Measurements from ENCODE around the gene NMS. TPM values are rescaled to one million over a fixed set of nuclear protein-coding genes. Genes with fewer than 3 reads are reported as not detected.

Gene NMS
- total and polyA plus RNA-seq, 2 of the 13 experiments (the other 11 are each of a cell fraction or from before 2014, with no cell fraction given) = not detected

GRCh38 chr2:100494712-100495111 lies 24.4 kb downstream of the NMS start:
- TF ChIP-seq TFAP4 (IDR thresholded peaks at IDR 0.05; ENCODE audit: borderline replicate concordance, low read depth) (no peak), ZNF780A (CRISPR knock-in tag; IDR thresholded peaks at IDR 0.05) (no peak), KMT2A (CRISPR knock-in tag; IDR thresholded peaks at IDR 0.05) (no peak), KLF15 (CRISPR knock-in tag; IDR thresholded peaks at IDR 0.05; ENCODE audit: borderline replicate concordance) (no peak), SP140L (CRISPR knock-in tag; IDR thresholded peaks at IDR 0.05; ENCODE audit: borderline replicate concordance) (no peak), ZNF34 (CRISPR knock-in tag; IDR thresholded peaks at IDR 0.05; ENCODE audit: borderline replicate concordance) (no peak)
- 27% methylated on average over 6 of the region's 6 CpGs for WGBS (ENCODE audit: low lambda C conversion rate)
- H3K4me2 ChIP-seq (ENCODE audit: low read depth, low read length) = no peak overlapping the region
- H2AFZ ChIP-seq (ENCODE audit: low read length) = no peak overlapping the region
- peaks cover 0 to 5% of the 10 kb centered on the region in 2 experiments; a peak in 3 of 5 replicates for H3K27me3 ChIP-seq (ENCODE audit: control insufficient read depth in 1 of 2, insufficient read depth in 2 of 2, low read length in 2 of 2)
- no peak overlapping the region for H3K9ac ChIP-seq (ENCODE audit: insufficient read depth, low read depth, low read length)
- ATAC-seq (no peak), DNase-seq (ENCODE audit: low spot score) (no peak), FAIRE-seq (no peak)
- in situ Hi-C loops (cut with HindIII; ENCODE audit: extremely low pct_ligation_motif_present, low pct_unique_long_range_greater_than_20kb) (no loop called here), intact Hi-C loops (cut with micrococcal nuclease; ENCODE audit: unreplicated experiment) (no loop called here)
- BruUV-seq (replicated peaks) = no TSS peak
- H3K79me2 ChIP-seq (ENCODE audit: insufficient read depth, low read length) = no peaks in the 10 kb centered on the region
- H3K9me3 ChIP-seq (ENCODE audit: low read length) = no peaks in the 10 kb centered on the region
- H3K4me1 ChIP-seq (ENCODE audit: insufficient read depth, low read length) = no peaks in the 10 kb centered on the region
- no peak overlapping the region for H3K4me3 ChIP-seq (replicated peaks in 1 of 3; ENCODE audit: insufficient read depth in 1 of 3, low read depth in 2 of 3, low read length in 3 of 3)
- H3K27ac ChIP-seq (ENCODE audit: extremely low read length, insufficient read depth, low read length) = no peak overlapping the region
- no peaks in the 10 kb centered on the region for H4K20me1 ChIP-seq (ENCODE audit: insufficient read depth, low read length)
- H3K36me3 ChIP-seq (replicated peaks in 1 of 2; ENCODE audit: control insufficient read depth in 1 of 2, insufficient read depth in 2 of 2, low read length in 2 of 2) = no peaks in the 10 kb centered on the region
- ChIA-PET CTCF (ENCODE audit: low intra/inter-chr PET ratio, low total read pairs) (no interaction called here), POLR2A (no interaction called here)

GRCh38 chr2:100502782-100503181 lies 32.5 kb downstream of the NMS start:
- Histone ChIP-seq H3K4me2 (ENCODE audit: low read depth, low read length) (no peak overlapping the region), H3K27me3 (ENCODE audit: control insufficient read depth in 1 of 2, insufficient read depth in 2 of 2, low read length in 2 of 2) (no peaks in the 10 kb centered on the region; a peak in 1 of 5 replicates), H3K27ac (ENCODE audit: extremely low read length, insufficient read depth, low read length) (no peak overlapping the region), H2AFZ (ENCODE audit: low read length) (no peak overlapping the region), H3K4me1 (ENCODE audit: insufficient read depth, low read length) (no peaks in the 10 kb centered on the region), H3K79me2 (ENCODE audit: insufficient read depth, low read length) (no peaks in the 10 kb centered on the region), H3K9me3 (ENCODE audit: low read length) (peaks cover 5% of the 10 kb centered on the region; the same call in 1 of the 2 replicates), H3K4me3 (replicated peaks in 1 of 3; ENCODE audit: insufficient read depth in 1 of 3, low read depth in 2 of 3, low read length in 3 of 3) (no peak overlapping the region), H3K9ac (ENCODE audit: insufficient read depth, low read depth, low read length) (no peak overlapping the region), H4K20me1 (ENCODE audit: insufficient read depth, low read length) (no peaks in the 10 kb centered on the region), H3K36me3 (replicated peaks in 1 of 2; ENCODE audit: control insufficient read depth in 1 of 2, insufficient read depth in 2 of 2, low read length in 2 of 2) (no peaks in the 10 kb centered on the region)
- no TSS peak for BruUV-seq (replicated peaks)
- TF ChIP-seq ZNF317 (CRISPR knock-in tag; IDR thresholded peaks at IDR 0.05) (peak; percentile 90), ZNF687 (CRISPR knock-in tag; IDR thresholded peaks at IDR 0.05) (no peak), MAFG (CRISPR knock-in tag; IDR thresholded peaks at IDR 0.05) (no peak), NFKB2 (CRISPR knock-in tag; IDR thresholded peaks at IDR 0.05; ENCODE audit: borderline replicate concordance) (no peak), ZNF337 (CRISPR knock-in tag; IDR thresholded peaks at IDR 0.05; ENCODE audit: borderline replicate concordance, low read depth) (no peak), FOXA1 (IDR thresholded peaks at IDR 0.05) (no peak), FOXA1 (CRISPR knock-in tag; IDR thresholded peaks at IDR 0.05) (no peak)
- FAIRE-seq = no peak
- CTCF ChIA-PET (ENCODE audit: low intra/inter-chr PET ratio, low total read pairs) = no interaction called here
- intact Hi-C loops (cut with micrococcal nuclease; ENCODE audit: unreplicated experiment) (no loop called here), in situ Hi-C loops (cut with HindIII; ENCODE audit: extremely low pct_ligation_motif_present, low pct_unique_long_range_greater_than_20kb) (no loop called here)
- no peak for DNase-seq (ENCODE audit: low spot score)
- POLR2A ChIA-PET = no interaction called here
- no peak for ATAC-seq
- WGBS (ENCODE audit: low lambda C conversion rate) = 3% methylated on average over 2 of the region's 2 CpGs
